Measurements from ENCODE around the gene PTGER2.

DNA sequence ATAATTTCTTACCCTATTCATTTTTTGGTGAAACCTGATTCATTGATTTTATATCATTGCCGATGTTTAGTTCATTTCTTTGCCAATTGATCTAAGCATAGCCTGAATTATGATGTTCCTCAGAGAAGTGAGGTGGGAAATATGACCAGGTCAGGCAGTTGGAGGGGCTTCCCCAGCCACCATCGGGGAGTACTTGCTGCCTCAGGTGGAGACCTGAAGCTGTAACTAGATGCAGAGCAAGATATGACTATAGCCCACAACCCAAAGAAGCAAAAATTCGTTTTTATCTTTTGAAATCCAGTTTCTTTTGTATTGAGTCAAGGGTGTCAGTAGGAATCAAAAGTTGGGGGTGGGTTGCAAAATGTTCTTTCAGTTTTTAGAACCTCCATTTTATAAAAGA is 38.7 kb upstream of the PTGER2 start:
- no peak for TF ChIP-seq POLR2A (IDR thresholded peaks at IDR 0.05)
- TF ChIP-seq, protein P1, sequence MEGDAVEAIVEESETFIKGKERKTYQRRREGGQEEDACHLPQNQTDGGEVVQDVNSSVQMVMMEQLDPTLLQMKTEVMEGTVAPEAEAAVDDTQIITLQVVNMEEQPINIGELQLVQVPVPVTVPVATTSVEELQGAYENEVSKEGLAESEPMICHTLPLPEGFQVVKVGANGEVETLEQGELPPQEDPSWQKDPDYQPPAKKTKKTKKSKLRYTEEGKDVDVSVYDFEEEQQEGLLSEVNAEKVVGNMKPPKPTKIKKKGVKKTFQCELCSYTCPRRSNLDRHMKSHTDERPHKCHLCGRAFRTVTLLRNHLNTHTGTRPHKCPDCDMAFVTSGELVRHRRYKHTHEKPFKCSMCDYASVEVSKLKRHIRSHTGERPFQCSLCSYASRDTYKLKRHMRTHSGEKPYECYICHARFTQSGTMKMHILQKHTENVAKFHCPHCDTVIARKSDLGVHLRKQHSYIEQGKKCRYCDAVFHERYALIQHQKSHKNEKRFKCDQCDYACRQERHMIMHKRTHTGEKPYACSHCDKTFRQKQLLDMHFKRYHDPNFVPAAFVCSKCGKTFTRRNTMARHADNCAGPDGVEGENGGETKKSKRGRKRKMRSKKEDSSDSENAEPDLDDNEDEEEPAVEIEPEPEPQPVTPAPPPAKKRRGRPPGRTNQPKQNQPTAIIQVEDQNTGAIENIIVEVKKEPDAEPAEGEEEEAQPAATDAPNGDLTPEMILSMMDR (IDR thresholded peaks at IDR 0.05) = no peak
